Adrenal gland (tissue), 12 donors: ENCODE measurements around the gene UNC5C. TPM values are rescaled to one million over a fixed set of nuclear protein-coding genes. Genes with fewer than 3 reads are reported as not detected.

Experiments used
- DNase-seq, 7 donors: peaks; one replicate each; pipeline ENCODE4 v3.0.0-alpha.2; 2019 to 2020
- H3K27ac ChIP-seq, 5 donors: fragments of 200-600 bp; sonication (generic) in 4 of 5; 1 replicate in 3 of 5; 2 replicates in 2 of 5; pipeline versions ENCODE4 v1.5.1 to v1.8.0; 2016 to 2020; ENCODE audit warnings: mild to moderate bottlenecking in 1 of 5
- H3K27me3 ChIP-seq: fragments of 200-600 bp; 2 replicates; pipeline ENCODE4 v1.8.0; 2021
- H3K36me3 ChIP-seq, 2 donors: fragments of 200-600 bp; replicated peaks in 1 of 2; 1 replicate in 1 of 2; 2 replicates in 1 of 2; pipeline versions ENCODE4 v1.5.1 to v1.8.0; 2018 to 2022
- H3K4me1 ChIP-seq, 2 donors: fragments of 200-600 bp; replicated peaks in 1 of 2; 1 replicate in 1 of 2; 2 replicates in 1 of 2; pipeline versions ENCODE4 v1.5.1 to v1.8.0; 2018 to 2021
- H3K4me3 ChIP-seq, 4 donors: fragments of 200-600 bp; sonication (generic) in 3 of 4; one replicate each; pipeline ENCODE4 v1.5.1; 2016 to 2018
- H3K9me3 ChIP-seq, 3 donors: fragments of 200-600 bp; sonication (generic) in 1 of 3; replicated peaks in 1 of 3; 1 replicate in 2 of 3; 2 replicates in 1 of 3; pipeline versions ENCODE4 v1.5.1 to v1.8.0; 2016 to 2021
- POLR2A ChIP-seq, 2 donors: fragments of 450-650 bp; IDR thresholded peaks; one replicate each; pipeline ENCODE4 v1.6.1; 2017; ENCODE audit warnings: antibody characterized with exemption in 2 of 2, mild to moderate bottlenecking in 2 of 2, moderate library complexity in 1 of 2
- WGBS, 4 donors: extraction: QIAGEN DNeasy Blood & Tissue Kit in 2 of 4; methylation state at CpG; one replicate each; pipeline versions ENCODE4 v1.1.5 to v1.1.7; 2013 to 2017; 5-methylcytosine and 5-hydroxymethylcytosine counted together
- intact Hi-C, 2 donors: fragments of 100-400 bp; cut with DNase I; formaldehyde crosslinking; loops; one replicate each; pipeline versions ENCODE4 v1.14.1 to v1.15.0; 2022 to 2023
- polyA plus RNA-seq, 3 donors: library from polyadenylated mRNA; stranded (reverse); fragments of 200-250 nt in 2 of 3; fragments of 350-450 nt in 1 of 3; fragmentation: Illumina TruSeq in 1 of 3; extraction: RNeasy Lipid Tissue Mini Kit (QIAGEN cat#74804) in 1 of 3; gene quantifications; one replicate each; pipeline ENCODE4 v1.2.3, GENCODE V29; 2013 to 2014
- total RNA-seq, 9 donors: library from RNA; depleted of rRNA in 4 of 9; stranded (reverse); fragments of >200 nt in 4 of 9; fragments of 120-200 nt in 1 of 9; fragmentation: NEBNext Ultra II Directional in 1 of 9; extraction: Animal tissue kit (Norgen Biotek cat#: 25700) in 1 of 9; gene quantifications; one replicate each; pipeline versions ENCODE4 v1.1.0 to v1.2.4, GENCODE V29; 2013 to 2023
- TF ChIP-seq, protein P1 (sequence below), 6 experiments: fragments of 450-650 bp in 4 of 6; fragments of 200-600 bp in 2 of 6; sonication (generic) in 1 of 6; IDR thresholded peaks; 1 replicate in 5 of 6; 2 replicates in 1 of 6; pipeline versions ENCODE4 v1.5.1 to v1.8.0; 2016 to 2021; ENCODE audit warnings: antibody characterized with exemption in 6 of 6, mild to moderate bottlenecking in 2 of 6, moderate library complexity in 1 of 6
- donor health status: healthy with polysubstance abuse.
- donor health status: Bipolar disorder and iron deficiency.
- donor health status: DM: yes; HTN: yes; CAD: no.
- donor health status: DM: no; HTN: no; CAD: no.
- donor health status: DM: no; HTN: no; CAD: no.
- donor health status: DM: yes; HTN: yes; CAD: no.

Gene UNC5C
- total and polyA plus RNA-seq, 12 donors = 4.7 to 33.5 (median 23.8) TPM

DNA sequence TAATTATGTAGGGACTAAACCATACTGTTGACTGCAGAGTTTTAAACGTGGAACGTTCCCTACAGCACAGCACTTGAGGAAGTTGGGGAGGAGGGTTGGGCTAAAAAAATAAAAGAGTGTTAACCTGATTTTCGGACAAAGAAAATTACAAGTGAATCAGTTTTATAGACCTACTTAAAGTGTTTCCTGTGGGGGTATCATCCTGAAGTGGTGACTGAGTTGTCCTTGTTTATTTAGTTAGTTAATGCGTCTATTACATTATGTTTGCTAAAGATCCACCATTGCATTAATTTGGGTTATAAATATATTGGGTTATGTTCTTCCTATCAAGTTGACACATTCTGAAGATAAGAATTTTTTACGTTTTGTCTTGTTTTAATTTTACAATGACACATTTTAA is 14.7 kb downstream of the UNC5C start:
- intact Hi-C loops = no loop called here
- Histone ChIP-seq H3K27me3 (no peaks in the 10 kb centered on the region), H3K4me3 (no peak overlapping the region), H3K4me1 (peaks cover 0 to 46% of the 10 kb centered on the region in 2 donors), H3K36me3 (no peaks in the 10 kb centered on the region), H3K27ac (no peak overlapping the region), H3K9me3 (no peaks in the 10 kb centered on the region)
- DNase-seq = no peak
- WGBS, 4 donors = 62 to 72% (median 68%) methylated on average over 5 of the region's 5 CpGs
- TF ChIP-seq, protein P1, sequence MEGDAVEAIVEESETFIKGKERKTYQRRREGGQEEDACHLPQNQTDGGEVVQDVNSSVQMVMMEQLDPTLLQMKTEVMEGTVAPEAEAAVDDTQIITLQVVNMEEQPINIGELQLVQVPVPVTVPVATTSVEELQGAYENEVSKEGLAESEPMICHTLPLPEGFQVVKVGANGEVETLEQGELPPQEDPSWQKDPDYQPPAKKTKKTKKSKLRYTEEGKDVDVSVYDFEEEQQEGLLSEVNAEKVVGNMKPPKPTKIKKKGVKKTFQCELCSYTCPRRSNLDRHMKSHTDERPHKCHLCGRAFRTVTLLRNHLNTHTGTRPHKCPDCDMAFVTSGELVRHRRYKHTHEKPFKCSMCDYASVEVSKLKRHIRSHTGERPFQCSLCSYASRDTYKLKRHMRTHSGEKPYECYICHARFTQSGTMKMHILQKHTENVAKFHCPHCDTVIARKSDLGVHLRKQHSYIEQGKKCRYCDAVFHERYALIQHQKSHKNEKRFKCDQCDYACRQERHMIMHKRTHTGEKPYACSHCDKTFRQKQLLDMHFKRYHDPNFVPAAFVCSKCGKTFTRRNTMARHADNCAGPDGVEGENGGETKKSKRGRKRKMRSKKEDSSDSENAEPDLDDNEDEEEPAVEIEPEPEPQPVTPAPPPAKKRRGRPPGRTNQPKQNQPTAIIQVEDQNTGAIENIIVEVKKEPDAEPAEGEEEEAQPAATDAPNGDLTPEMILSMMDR (IDR thresholded peaks at IDR 0.05) = no peak
- no peak for TF ChIP-seq POLR2A (IDR thresholded peaks at IDR 0.05)

DNA sequence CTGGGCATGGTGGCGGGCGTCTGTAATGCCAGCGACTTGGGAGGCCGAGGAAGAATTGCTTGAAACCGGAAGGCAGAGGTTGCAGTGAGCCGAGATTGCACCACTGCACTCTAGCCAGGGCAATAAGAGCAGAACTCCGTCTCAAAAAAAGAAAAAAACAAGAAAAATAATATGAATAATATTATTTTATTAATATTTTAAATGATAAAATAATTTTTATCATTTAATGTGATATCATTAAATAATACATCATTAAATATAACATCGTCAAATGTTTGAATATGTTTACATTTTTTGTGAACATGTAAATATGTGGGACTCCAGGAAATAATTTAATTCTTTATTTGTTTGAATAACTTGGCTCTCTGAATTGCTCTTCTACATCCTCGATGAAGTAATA is 15.5 kb downstream of the UNC5C start:
- Histone ChIP-seq H3K27ac (no peak overlapping the region), H3K4me1 (peaks cover 0 to 44% of the 10 kb centered on the region in 2 donors), H3K27me3 (no peaks in the 10 kb centered on the region), H3K9me3 (no peaks in the 10 kb centered on the region), H3K4me3 (no peak overlapping the region), H3K36me3 (no peaks in the 10 kb centered on the region)
- intact Hi-C loops = no loop called here
- no peak for DNase-seq
- TF ChIP-seq, protein P1 (IDR thresholded peaks at IDR 0.05) = no peak
- TF ChIP-seq POLR2A (IDR thresholded peaks at IDR 0.05) = no peak
- 88 to 94% (median 91%) methylated on average over 9 of the region's 9 CpGs for WGBS, 4 donors

DNA sequence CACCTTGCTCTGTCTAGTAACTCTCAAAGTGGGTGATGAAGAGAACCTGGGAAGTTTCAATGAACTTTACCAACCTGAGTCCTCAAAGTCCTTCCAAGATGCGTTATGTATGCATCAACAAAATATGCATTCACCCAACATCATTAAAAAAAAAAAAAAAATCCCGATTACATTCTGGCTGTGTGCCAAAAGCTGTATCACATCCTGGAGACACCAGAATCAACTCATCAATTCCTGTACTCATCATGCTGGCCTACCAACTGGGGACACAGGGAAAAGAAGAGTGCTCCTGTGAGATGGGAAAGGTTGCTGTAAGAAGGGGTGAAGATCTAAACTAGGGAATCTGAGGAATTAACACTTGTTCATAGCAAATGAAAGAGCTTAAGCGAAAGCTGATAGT is 16.5 kb downstream of the UNC5C start:
- Histone ChIP-seq H3K27me3 (no peaks in the 10 kb centered on the region), H3K27ac (no peak overlapping the region), H3K4me1 (peaks cover 0 to 38% of the 10 kb centered on the region in 2 donors), H3K9me3 (no peaks in the 10 kb centered on the region), H3K4me3 (no peak overlapping the region), H3K36me3 (no peaks in the 10 kb centered on the region)
- intact Hi-C loops = no loop called here
- TF ChIP-seq POLR2A (IDR thresholded peaks at IDR 0.05) = no peak
- TF ChIP-seq, protein P1 (IDR thresholded peaks at IDR 0.05) = no peak
- DNase-seq = no peak
- WGBS, 4 donors = 90 to 94% (median 91%) methylated on average over 3 of the region's 3 CpGs

DNA sequence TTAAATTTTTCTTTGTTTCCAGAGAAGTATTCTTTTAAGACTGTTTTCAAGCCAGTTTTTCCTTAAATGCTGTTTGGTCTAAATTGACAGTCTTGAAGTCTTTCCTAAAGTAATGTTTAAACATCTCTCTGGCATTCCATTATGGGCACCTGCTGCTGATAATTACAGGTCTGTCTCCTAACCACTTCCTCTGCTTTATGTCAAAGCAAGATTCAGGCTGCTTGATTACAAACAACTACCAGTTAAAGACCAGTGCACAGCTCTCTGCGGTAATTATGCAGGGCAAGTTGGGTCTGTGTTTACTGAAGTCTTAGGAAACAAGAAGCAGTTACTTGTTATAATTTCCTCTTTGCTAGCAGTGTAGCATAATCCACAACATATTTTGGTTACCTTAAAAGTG is 17.6 kb downstream of the UNC5C start:
- WGBS, 4 donors = 69 to 78% (median 76%) methylated on average over 1 of the region's 1 CpG
- H3K27ac ChIP-seq = no peak overlapping the region
- H3K9me3 ChIP-seq = no peaks in the 10 kb centered on the region
- intact Hi-C loops = no loop called here
- DNase-seq = no peak
- H3K27me3 ChIP-seq = no peaks in the 10 kb centered on the region
- peaks cover under 1 to 32% of the 10 kb centered on the region in 2 donors for H3K4me1 ChIP-seq
- TF ChIP-seq, protein P1 (IDR thresholded peaks at IDR 0.05) = no peak
- TF ChIP-seq POLR2A (IDR thresholded peaks at IDR 0.05) = no peak
- no peak overlapping the region for H3K4me3 ChIP-seq
- H3K36me3 ChIP-seq = no peaks in the 10 kb centered on the region
